GM19099 (cell line): ENCODE results near the gene FBXW2.

Experiments used
- POLR2A ChIP-seq: IDR thresholded peaks from 3 replicates; pipeline ENCODE4 v1.6.1; 2011; ENCODE audit warnings: low read depth; ENCODE audit not compliant: insufficient read length; ENCODE audit errors: extremely low read depth

FBXW2 gene

DNA sequence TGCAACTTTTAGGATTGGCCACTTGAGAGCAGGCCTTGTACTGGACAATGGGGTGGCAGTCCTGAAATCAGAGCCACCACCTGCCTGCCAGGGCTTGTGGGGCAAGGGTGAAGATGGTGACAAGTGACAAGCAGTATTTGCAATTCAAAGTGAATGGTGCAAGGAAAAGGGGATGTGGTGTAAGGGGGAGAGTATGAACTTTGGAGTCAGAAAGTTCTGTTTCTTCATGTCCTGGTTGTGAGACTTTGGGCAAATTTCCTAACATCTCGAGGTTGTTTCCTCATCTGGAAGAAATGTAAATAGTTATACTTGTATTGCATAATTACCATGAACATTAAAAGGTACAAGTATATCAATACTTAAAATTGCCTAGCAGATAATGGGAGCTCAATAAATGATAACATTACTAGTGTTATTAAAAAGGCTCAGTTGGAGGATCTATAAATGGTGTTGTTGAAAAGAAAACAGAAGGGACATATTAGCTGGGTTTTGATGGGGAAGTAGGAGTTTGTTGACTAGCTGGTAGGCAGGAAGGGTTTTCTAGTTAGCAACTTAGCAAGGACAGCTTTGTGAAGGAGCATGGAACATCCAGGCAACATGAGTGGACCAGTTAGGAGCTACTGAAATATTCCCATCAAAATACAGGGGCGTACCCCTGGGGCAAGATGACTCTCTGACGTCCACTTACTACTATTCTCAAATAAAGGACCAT lies 57.6 kb downstream of the FBXW2 start:
- TF ChIP-seq POLR2A = no peak

DNA sequence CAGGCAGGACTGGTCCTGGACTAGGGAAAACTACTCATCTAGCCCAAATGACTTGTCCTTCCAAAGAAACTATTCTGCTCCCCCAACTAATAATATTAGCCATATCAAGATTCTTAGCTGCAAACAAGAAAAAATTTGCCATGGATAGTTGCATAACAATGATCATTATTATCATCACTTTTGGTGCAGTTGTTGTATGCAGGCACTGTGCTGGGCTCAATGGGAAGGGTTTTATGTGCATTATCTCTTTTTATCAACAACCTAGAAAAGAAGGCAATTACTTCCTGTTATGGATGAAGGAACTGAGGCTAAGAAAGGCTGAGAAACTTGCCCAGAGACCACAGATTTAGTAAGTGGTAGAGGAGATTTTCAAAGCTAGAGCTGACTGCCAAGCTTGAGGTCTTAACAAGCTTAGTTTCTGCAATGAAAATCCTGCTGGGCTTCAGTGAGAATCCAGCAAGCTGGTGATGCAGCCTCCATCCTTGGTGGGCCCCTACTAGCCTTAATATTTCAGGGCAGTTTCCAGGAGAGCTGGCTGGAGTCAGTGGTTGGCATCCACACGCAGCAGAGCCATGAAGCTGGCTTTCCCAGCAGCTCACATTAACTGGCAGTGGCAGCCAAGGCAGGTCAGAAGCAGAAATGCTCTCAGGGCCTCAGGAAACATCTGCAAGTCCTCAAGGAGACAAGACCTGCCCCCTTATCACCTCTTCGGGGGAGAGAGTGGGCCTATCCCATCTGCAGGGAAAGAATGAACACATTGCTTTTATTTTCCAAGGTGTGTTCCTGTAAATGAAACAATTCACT lies 58.4 kb downstream of the FBXW2 start:
- TF ChIP-seq POLR2A = no peak

- no peak for TF ChIP-seq POLR2A
These were observed 60.0 kb downstream of the FBXW2 start for GRCh38 chr9:120733190-120733589.

GRCh38 chr9:120730654-120731514 lies 62.3 kb downstream of the FBXW2 start:
- no peak for TF ChIP-seq POLR2A

- no peak for TF ChIP-seq POLR2A
These were observed 63.4 kb downstream of the FBXW2 start for GRCh38 chr9:120729791-120730241.

GRCh38 chr9:120726484-120726883 lies 66.7 kb downstream of the FBXW2 start:
- no peak for TF ChIP-seq POLR2A

DNA sequence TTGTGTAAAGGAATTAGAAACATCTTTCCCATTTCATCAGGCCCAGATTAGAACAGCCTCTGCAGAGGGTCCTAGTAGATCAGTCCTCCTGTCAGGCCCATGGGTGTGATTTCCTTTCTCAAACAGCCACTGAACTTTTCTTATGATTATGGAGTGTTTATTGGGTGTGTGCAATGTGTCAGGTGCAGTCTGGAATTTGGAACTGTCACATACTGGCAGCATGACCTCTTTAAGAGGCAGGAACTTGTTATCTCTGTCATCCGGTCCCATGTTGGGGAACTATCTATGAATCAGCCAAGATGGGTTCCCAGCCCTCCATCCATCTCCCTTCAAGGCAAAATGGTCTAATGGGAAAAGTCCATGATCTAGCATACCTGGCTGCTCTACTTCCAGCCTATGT lies 67.3 kb downstream of the FBXW2 start:
- TF ChIP-seq POLR2A = no peak

DNA sequence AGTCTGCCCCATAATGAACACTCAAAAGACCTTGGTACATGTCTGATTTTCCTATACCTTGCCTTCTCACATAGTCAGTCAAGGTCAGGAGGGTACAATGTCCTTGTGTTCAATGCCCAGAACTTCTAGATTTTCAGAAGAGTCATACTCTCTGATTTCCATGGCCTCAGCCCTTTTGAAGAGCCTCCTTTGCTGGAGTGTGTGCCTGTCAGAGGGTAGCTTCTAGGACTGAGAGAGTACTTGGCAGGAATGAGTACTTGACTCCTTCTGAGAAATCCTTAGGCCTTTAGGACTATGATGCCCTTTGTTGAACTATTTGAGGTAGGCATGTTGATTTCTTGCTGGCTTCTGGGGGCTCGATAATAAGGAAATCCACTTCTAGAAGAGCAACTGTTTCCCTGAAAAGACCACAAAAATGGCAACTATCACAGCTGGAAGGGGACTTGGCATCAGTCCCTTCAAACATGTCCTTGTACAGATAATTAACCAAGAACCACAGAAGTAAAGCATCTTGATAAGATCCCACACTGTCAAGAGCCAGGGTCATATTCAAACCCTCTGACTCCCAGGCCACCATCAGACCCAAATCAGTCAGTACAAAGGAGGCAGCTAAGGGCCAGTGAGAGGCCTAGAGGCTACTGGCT lies 68.3 kb downstream of the FBXW2 start:
- TF ChIP-seq POLR2A = no peak

- TF ChIP-seq POLR2A = no peak
These were observed 69.7 kb downstream of the FBXW2 start for GRCh38 chr9:120723565-120723964.

GRCh38 chr9:120720404-120720803 lies 72.8 kb downstream of the FBXW2 start:
- TF ChIP-seq POLR2A = no peak

GRCh38 chr9:120718316-120718715 lies 74.9 kb downstream of the FBXW2 start:
- TF ChIP-seq POLR2A = no peak

- no peak for TF ChIP-seq POLR2A
These were observed 76.0 kb downstream of the FBXW2 start for GRCh38 chr9:120717176-120717575.

DNA sequence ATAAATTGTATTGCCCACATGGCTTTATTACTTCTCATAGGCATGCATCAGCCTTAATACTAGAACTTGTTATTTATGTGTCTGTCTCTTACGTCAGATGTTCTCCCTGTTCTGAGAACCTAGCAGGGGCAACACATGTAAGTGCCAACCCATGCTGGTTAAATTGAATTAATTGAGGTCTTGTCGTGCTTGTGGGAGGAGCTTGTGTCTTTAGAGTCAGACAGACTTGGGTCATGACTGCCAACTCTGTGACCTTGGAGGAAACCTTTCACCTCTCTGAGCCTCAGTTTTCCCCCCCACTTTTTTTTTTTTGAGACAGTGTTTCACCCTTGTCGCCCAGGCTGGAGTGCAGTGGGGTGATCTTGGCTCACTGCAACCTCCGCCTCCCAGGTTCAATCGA lies 76.7 kb downstream of the FBXW2 start:
- TF ChIP-seq POLR2A = no peak

GRCh38 chr9:120715389-120715924 lies 77.8 kb downstream of the FBXW2 start:
- no peak for TF ChIP-seq POLR2A
